Activated CD4-positive, alpha-beta T cell treated with anti-CD3 and anti-CD28 coated beads for 48 hours (primary cell): ENCODE measurements around the gene SUMF1.

ENCODE experiments used
- DNase-seq: peaks from one replicate; pipeline ENCODE4 v3.0.0-alpha.2; 2020

Gene SUMF1

GRCh38 chr3:4497005-4497692 is 30.1 kb upstream of the SUMF1 start:
- no peak for DNase-seq

DNA sequence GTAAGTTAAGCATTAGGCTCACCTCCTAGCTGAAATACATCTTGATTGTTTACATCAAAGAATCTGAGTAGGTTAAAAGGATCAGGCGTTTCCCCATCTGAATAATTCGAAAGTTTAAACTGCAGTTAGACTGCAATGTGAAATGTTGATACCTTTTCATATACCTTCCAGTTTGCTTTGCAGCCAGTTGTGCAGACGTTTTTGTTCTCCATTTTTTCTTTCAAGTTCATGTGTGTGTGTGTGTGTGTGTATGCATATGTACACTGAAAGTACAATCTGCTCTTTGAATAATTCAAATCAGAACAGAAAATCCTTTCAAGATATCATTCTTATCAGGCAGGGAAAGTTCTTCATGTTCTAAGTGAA is 29.0 kb upstream of the SUMF1 start:
- no peak for DNase-seq

DNA sequence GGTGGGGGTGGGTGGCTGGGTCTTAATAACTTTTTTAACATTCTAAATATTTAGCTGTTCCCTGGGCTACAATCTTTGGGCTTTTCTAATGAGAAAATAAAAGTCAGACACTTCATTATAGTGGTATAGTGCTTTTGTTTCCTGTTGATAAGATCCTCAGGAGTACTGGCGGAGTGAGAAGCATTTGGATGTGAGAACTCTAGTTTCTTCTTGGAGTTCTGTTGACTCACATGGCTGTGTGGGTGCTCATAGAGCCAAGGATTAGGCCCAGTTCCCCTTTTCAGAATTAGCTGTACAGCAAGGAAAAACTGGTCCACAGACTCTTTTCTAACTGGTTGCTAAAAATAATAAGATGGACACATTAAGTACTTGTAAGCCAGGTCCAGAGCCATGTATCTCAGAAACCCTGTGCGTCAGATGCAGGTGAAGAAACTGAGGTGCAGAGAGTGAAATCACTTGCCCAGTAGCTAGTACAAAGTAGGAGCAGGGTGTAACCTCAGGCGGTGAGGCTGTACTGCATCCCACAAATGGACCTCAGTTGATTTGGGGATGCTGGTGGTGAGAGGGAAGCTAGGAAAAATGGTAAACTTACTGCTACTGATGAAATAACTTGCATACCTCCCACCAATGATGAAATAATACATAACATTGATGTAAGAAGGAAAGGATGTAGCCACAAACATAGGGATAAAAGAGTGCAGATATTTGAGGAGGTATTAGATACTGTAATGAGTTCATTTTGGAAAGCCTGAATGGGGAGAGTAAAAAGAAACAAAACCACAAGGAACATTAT is 28.4 kb upstream of the SUMF1 start:
- no peak for DNase-seq

- DNase-seq = no peak
These were observed 27.8 kb upstream of the SUMF1 start for GRCh38 chr3:4494895-4495264.

DNA sequence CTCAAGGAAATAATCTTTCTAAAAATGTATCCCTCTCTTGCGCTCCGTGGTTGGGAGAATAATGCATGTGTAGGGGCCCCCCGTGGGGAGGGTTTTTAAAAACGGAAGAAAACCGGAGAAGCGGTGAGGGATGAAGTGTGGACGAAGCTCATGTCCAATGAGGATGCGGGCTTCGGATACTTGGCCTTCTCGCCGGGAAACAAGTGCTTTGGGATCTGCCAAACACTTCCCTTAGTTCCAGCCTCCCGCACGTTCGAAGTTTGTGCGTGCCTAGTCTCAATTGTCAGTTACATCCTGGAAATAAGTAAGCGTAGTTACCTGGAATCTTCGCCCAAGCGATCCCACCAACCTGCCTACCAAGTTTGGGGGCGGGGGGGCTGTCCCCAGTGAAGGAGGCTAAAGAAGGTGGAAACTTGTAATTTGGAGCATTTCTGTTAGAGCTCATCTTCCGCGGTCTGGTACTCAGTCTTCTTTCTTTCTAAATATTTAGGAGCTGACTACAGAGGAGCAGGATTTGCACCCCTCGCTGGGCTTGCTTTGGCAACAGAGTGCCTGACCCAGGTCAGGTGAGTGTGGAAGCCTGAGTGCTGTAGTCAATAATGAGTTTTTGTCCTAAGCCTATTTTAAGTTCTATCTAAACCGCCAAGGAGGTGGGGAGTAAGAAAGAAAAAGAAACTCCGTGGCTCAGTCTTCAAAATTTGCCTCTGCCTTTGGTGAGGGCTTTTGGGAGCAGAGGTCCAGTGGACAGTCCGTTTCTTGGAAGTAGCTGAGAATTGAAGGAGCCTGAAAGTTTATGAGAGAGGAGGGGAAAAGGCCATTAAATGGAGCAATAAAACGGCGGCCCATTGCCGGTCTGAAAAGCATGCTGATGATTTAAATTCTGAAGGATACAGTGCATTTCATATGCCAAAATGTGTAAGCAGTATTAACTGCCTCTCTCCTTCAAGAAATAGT is 27.1 kb upstream of the SUMF1 start:
- DNase-seq = peak; percentile 35

DNA sequence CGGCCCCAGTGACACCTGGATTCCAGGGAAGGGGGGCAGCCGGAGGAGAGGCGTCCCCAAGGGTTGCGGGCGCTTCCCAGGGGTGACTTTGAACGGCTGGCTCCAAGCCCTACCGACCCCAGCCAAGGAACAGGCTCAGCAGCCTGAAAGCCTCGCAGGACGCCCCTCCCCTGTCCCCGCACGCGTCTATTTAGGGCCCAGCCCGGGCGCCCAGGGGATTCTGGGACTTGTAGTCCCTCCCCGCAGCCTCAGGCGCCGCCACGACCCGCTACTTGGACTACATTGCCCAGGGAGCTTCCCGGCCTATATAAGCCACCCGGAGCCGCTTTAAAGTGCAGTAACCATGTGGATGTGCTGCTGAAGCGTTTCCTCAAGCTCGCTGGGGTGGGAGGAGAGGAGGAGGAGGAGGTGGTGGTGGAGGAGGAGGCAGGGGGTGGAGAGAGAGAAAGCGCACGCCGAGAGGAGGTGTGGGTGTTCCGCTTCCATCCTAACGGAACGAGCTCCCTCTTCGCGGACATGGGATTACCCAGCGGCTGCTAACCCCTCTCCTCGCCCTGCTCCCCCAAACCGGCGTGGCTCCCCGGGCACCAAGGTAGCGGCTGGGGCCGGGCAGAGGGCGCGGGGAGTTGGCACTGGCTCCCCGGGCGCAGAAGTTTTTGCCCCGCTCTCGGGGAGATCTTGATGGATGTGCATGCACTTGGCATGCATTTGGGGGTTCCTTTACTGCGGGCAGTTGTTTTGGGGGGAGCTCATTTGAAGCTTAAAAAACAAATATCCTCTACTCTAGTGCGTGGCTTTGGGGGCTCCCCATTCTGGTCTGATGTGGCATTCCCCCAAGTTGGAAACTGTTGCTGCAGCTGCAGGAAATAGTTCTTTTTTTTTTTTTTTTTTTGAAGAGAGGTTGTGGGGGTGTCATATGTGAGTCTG is 26.2 kb upstream of the SUMF1 start, which contains the start of gene ITPR1:
ITPR1 (plus strand) TSS at position 335 of the 927 bp plus-strand sequence. CDS start 23,144 bp downstream, outside the sequence.
- peak; percentile 99 for DNase-seq

GRCh38 chr3:4492208-4493013 is 25.3 kb upstream of the SUMF1 start:
- peak; percentile 58 for DNase-seq

- DNase-seq = no peak
These were observed 24.8 kb upstream of the SUMF1 start for GRCh38 chr3:4491855-4492207.

DNA sequence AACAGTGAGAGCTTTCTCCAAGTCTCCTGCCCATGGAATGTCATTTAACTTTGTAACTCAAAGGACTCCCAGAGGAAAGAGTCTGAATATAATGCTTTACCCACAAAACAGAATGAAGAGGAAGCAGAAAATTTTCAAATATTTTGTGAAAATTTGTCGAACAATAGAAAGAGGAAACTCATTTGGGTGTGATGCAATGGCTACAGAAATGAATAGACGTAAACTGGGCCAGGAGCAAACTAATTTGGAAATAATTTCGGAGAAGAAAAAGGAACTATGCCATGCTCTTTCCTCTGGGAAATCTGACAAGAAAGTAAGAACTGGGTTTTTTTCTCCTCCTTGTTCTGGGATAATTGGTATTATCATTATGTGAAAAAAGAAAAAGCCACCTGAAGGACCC is 11.2 kb upstream of the SUMF1 start:
- DNase-seq = no peak

DNA sequence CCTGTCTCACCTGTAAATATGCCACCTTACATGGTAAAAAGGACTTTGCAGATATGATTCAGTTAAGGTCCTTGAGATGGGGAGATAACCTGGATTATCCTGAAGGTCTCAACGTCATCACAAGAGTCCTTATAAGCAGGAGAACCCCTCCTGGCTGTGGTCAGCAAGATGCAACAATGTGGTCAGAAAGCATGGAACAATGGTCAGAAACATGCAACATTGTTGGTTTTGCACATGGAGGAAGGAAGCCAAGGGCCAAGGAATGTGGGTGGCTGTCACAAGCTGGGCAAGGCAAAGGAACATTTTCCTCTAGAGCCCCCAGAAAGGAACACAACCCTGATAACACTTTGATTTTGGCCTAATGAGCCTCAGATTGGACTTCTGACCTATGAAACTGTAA is 9.4 kb upstream of the SUMF1 start:
- no peak for DNase-seq

DNA sequence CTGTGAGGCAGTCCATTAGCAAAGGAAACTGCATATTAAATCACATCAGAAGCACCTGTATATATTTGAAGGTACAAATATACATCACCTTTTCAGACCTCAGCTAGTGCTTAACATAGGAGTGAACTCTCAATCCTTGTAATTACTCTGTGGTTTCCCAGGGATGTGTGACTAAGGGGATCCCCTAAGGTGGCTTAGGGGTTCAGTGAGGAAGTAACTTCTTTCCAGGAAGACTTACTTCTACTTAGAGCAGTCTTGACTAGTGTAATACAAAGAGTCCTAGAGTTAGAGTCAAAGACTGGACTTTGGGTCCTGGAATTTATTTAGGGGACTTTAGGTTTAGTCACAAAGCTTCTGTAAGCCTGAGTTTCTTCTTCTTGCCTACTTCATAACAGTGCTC is 8.7 kb upstream of the SUMF1 start:
- no peak for DNase-seq

- DNase-seq = peak; percentile 61
These were observed 7.8 kb upstream of the SUMF1 start for GRCh38 chr3:4474683-4475490.

GRCh38 chr3:4472766-4473165 is 5.7 kb upstream of the SUMF1 start:
- DNase-seq = no peak

GRCh38 chr3:4472312-4472711 is 5.2 kb upstream of the SUMF1 start:
- DNase-seq = no peak

DNA sequence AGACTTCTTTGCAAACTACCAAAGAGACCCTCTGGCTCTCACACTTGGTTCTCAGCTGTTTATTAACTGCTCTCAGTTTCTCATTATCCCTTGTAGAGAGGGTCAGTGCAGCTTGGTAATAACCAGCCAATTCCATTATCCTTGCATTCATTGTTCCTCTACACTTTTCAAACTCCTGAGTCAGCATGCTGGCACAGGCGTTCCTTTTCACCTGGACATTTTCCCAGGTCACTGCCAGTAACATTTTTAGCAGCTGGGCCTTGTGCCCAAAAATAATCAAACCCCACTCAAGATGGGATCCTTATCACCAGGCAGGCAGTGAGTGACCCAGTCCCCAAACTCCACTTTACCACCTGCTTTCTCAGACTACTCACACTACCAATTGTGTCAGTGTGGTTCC is 4.8 kb upstream of the SUMF1 start:
- DNase-seq = no peak

DNA sequence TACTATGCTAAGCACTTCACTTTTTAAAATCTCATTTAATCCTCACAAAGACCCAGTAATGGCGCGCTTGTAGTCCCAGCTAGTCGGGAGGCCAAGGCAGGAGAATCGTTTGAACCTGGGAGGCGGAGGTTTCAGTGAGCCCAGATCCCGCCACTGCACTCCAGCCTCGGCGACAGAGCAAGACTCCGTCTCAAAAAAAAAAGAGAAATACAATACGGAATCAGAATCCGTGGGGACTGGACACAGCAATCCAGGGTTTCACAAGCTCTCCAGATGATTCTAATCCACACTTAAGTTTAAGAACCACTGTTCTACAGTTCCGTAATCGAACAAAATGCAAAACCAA is 426 bp upstream of the SUMF1 start:
- DNase-seq = no peak

DNA sequence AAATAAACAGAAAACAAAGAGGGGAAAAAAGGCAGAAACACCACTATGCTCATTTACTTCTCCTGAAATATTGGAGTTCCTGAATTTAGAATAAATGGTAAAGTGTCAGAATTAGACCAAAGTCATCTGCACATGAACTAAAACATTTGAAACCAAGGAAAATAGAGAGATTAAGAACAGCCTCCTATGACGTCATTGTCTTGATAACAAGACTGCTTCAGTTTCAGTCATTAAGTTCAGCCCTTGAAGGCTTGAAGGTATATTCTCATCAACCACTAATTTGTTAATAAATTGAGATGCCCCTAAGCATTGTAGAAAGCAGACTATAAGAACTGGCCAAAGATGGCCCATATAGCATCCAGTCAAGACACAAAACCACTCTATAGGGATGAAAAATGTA is 2.5 kb downstream of the SUMF1 start:
- no peak for DNase-seq

DNA sequence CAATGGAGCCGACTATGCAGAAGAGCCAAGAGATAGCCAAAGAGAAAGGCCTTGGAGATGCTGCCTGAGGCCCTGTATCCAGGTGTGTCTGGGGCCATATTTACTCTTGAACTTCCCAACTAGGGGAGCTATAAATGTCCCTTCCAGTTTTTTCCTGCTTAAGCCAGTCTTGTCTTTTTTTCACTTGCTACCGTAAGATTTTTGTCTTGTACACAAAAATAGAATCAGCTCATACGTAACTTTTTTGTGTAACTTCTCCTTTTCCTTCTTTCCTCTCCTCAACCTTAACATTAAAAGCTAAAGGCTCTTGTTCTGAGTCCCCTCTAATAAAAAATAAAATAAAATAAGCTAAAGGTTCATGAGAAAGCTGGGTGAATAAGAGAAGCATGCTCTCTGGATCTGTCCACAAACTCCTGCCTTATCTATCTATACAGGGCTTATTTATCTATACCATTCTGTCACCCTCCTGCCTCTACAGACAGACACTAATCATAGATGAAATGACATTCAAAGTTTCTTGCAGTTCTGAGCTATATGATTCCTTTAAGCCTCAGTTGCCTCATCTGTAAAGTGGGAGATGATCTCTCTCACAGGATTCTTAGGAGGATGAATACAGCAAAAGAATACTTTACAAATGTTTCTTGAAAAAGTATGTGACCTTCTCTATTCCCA is 4.6 kb downstream of the SUMF1 start:
- no peak for DNase-seq

- DNase-seq = no peak
These were observed 5.5 kb downstream of the SUMF1 start for GRCh38 chr3:4461468-4462090.

- no peak for DNase-seq
These were observed 6.7 kb downstream of the SUMF1 start for GRCh38 chr3:4460334-4460733.
